NCI-H69 (cell line): ENCODE data around the gene NPHP1.
"Not testable (repeated sequence)": the region's sequence is repeated elsewhere in the genome, so short reads cannot be mapped to it uniquely, and the experiment has no call there.

Source experiments
- DNase-seq: peaks from one replicate; lab custom pipeline; 2025; lab: John Stamatoyannopoulos, UW

Gene NPHP1

DNA sequence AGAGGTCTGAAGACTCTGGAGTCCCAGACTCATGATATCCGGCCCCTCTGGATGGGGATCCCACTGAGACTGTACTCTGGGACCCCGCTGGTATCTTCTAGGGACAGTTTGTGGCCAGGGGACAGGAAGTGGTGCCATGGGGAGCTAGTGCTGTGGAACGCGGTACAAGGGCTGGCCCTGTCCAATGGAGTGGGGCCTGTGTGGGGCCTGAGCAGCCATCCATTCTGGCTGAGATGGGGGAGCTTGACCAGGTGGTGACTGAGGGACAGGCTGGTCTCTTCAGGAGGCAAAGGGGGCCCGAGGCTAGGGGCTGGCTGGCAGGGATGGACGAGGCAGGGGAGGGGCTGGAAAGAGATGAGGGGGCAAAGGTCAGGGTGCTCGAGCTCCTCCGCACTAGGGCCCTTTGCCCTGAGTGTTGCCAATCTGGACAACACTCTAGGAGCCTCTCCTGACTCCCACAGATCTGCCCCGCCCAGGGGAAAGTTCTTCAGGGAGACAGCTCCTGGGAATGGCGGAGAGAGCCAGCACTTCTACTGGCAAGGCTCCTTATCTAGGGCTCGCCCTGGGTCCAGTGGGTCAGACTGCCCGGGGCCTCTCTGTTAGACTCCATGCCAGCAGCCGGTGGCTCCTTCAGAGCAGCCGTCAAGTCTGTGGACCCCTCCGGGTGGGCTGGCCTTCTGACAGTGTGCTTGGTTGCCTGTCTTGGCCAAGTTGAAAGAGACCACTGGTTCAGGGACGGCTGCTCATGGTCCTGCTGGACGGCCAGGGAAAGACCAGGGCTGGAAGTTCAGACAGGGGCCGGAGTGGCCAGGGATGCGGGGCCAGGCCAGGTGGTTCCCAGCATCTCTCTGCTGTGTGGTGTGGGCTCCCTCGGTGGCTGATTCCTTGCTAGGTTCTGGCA is 101.5 kb downstream of the NPHP1 start:
- DNase-seq: no peak

DNA sequence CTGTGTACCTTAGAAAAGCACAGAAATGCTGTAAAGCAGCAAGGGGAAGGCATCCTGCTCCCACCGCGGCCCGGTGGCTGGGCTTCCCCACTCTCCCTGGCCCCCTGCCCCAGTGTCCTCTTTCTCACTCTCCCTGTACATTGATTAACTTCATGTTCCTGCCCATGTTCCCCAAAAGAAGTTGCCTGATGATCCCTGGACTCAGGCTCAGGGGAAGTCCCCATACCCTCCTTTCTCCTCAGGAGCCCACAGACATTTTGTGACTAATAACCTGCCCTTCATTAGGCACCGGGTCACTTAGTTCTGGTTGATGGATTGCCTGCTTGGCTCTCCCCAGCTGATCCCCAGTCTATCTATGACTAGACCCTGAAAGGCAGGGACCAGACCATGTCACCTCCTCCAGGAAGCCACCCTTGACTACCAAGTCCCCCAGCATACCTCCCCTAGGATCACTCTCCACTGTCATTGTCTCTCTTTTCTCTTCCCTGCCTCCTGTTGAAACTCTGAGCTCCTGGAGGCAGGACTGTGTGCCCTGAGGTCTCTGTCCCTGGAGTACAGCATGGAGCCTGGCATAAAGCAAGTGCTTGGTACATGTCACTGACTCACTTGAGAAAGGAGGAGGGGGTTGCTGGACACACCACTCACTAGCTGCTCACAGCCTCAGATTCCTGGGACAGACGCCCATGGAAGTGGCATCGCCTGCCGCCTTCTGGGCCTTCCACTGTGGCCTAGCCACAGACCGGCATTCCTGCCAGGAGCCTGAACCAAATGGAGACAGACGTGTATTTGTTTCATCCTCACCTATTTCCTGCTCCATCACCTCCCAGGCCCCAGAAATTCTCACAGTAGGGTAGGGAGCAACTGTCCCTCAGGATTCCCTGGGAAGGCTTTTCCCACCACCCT is 102.7 kb downstream of the NPHP1 start:
- no peak for DNase-seq

DNA sequence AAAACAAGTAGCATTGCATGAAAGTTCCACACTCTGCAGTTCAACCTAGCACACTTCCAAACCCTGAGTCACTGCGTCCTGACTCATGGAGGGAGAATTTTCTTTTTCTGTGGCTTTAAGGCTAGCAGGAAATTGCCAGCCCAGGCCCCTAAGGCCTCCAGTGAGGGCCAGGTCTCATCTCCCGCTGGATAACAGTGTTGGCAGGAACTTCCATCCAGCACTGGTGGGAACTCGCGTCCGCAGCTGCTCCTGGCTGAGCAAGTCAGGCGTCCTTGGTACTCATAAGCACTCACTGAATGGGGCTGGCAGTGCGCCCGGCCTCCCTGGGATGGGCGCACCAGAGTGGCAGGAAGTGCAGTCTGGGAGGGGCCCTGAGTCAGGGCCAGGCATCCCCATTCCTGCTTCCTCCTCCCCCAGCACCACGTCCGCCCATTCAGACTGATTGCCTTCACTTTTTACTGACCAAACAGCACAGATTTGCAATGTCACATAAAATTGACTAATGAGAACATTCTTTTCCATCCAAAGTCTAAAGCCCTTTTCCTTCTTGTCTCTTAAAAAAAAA is 103.5 kb downstream of the NPHP1 start:
- DNase-seq: peak; percentile 90

DNA sequence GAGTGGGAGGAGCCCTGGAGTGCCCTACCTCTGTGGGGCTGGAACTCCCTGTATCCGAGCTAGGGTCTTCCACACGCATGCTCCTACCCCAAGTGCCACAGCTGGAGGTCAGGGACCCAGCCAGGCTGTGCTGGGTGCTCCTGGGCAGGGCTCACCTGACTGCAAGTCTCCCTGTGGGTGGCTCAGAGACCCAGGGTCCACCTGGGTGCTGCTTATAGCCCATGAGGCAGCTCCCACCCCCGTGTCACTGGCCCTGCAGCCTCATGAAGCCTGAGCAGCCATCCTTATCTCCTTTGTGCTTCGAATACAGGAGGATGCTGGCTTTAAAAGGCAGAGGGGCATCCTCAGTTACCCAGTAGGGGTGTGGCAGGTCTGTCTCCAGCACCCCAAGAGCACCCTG is 103.9 kb downstream of the NPHP1 start:
- not testable (repeated sequence) for DNase-seq

GRCh38 chr2:110100480-110100879 is 104.3 kb downstream of the NPHP1 start:
- no peak for DNase-seq

DNA sequence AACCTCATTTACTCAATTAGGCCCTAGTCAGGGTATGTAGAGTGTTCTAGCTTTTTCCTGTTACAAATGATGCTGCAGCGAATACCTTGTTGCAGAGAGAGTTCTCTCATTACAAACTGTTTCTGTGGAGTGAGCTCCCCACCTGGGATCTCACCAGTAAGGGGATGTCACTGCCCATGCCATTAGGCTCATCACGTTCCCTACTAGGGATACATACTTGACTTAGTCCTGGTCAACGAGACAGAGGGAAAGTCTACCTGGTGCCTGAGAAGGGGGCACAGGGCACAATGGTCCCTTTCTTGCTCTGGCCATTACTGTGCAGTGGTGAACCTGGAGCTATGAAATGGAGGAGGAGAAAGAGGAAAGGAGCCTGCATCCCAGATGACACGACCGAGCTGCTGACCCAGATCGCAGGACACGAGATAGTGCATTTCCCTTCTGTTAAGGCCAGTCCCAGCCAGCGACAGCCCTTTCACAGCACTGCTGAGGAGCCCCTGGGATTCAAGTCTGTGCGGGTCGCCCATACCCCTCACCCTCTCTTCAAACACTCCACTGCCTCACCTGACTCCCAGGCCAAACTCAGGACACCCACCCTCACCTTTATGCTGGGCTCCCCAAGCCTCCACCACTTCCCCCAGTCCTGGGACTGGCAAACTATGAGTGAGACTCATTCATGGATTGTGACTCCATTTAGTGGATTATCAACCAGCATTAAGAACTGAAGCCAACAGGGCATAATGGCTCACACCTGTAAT is 105.2 kb downstream of the NPHP1 start:
- DNase-seq: no peak

- no peak for DNase-seq
Observed at GRCh38 chr2:110099038-110099425, 105.8 kb downstream of the NPHP1 start.

GRCh38 chr2:110097506-110098220 is 107.2 kb downstream of the NPHP1 start:
- DNase-seq: no peak

- no peak for DNase-seq
Observed at GRCh38 chr2:110095994-110096633, 108.7 kb downstream of the NPHP1 start.

DNA sequence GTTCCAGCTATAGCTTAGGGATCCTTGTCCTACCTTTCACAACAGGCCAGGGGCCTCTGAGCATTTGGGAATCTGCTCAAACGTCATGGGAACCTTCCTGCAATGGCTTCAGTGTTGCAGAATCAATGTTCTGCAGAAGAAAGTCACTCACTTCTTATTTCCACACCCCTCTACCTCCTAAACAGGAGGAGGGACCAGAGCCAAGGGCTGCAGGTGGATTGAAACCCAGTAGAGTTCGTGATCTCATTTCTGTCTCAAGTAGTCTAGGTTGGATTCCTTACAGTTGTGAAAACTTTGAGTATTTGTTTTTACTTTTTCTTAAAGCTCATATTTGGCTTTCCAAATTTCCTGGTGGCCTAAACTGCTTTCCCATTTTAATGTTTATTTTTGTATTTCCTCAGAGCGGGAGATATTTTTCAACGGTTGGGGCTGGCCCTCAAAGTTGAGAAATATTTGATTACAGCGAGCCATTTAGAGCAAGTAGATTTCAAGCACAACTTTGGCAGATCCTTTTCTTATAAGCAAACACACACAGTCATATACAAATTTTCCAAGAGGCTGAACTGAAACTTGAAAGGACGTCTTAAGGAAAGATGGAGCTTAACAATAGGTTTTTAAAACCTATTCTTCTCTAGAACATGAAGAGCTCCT is 109.8 kb downstream of the NPHP1 start:
- not testable (repeated sequence) for DNase-seq

- DNase-seq: not testable (repeated sequence)
Observed at GRCh38 chr2:110093924-110094323, 110.9 kb downstream of the NPHP1 start.

DNA sequence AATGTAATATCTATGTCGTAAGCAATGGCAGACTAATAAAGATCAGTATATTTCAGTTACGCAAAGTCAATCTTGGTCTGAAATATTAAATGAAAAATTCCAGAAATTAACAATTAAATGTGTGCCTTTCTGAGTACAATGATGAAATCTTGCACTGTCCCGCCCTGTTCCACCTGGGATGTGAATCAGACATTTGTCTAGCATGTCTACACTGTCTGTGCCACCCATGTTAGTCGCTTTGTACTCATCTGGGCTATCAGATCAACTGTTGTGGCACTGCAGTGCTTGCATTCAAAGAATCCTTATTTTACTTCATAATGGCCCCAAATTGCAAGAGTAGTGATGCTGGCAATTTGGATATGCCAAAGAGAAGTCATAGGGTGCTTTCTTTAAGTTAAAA is 114.6 kb downstream of the NPHP1 start:
- not testable (repeated sequence) for DNase-seq

DNA sequence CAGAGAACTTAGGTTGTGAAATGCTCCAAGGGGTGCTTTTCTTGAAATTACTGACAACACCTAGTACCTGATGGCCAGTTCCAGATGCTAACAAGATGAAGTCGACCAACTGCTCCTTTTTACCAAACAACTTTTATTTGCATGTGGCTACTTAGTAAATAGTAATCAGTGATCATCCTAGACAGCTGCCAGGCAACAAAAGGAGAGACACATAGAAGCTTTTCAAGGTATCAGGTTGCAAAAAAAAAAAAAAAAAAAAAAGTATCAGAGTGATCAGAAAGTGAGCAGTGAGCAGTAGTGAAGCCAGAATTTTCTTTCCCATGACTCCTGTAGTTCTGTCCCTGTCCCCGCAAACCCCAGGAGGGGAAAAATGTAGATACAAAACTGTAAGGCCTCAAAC is 121.1 kb downstream of the NPHP1 start:
- not testable (repeated sequence) for DNase-seq

- not testable (repeated sequence) for DNase-seq
Observed at GRCh38 chr2:110083162-110083561, 121.7 kb downstream of the NPHP1 start.

GRCh38 chr2:110078104-110078503 is 126.7 kb downstream of the NPHP1 start:
- DNase-seq: not testable (repeated sequence)

- not testable (repeated sequence) for DNase-seq
Observed at GRCh38 chr2:110075896-110076295, 128.9 kb downstream of the NPHP1 start.
